DOHH2 (cell line): Measurements from ENCODE around the gene CLDN3.
"Not testable (repeated sequence)": the region's sequence is repeated elsewhere in the genome, so short reads cannot be mapped to it uniquely, and the experiment has no call there.

Experiments used
- H3F3A ChIP-seq: fragments of 200-600 bp; sonication (generic), shearing (Covaris generic); 2 replicates; pipeline ENCODE4 v1.6.0; 2016; ENCODE audit warnings: antibody characterized with exemption, mild to moderate bottlenecking; ENCODE audit not compliant: control insufficient read depth, insufficient read depth
- H3K27ac ChIP-seq: fragments of 200-600 bp; sonication (generic); 2 replicates; pipeline ENCODE4 v1.5.1; 2014; ENCODE audit warnings: low read depth, mild to moderate bottlenecking, low read length, moderate library complexity
- H3K27me3 ChIP-seq: fragments of 200-600 bp; sonication (generic); 2 replicates; pipeline ENCODE4 v1.6.1; 2014; ENCODE audit warnings: mild to moderate bottlenecking, low read length, mixed read lengths; ENCODE audit not compliant: control insufficient read depth
- H3K36me3 ChIP-seq: fragments of 200-600 bp; sonication (generic); 2 replicates; pipeline ENCODE4 v1.6.1; 2014; ENCODE audit warnings: mild to moderate bottlenecking, low read length, moderate library complexity, mixed read lengths; ENCODE audit not compliant: control insufficient read depth
- H3K4me1 ChIP-seq: fragments of 200-600 bp; sonication (generic); 2 replicates; pipeline ENCODE4 v1.6.1; 2014; ENCODE audit warnings: mild to moderate bottlenecking, low read length, mixed read lengths; ENCODE audit not compliant: control insufficient read depth
- H3K4me2 ChIP-seq: fragments of 200-600 bp; sonication (generic); 2 replicates; pipeline ENCODE4 v1.6.0; 2014; ENCODE audit warnings: mild to moderate bottlenecking, low read length, moderate library complexity
- H3K4me3 ChIP-seq: fragments of 200-600 bp; sonication (generic); 2 replicates; pipeline ENCODE4 v1.5.1; 2014; ENCODE audit warnings: mild to moderate bottlenecking, low read length, mixed read lengths
- H3K79me2 ChIP-seq: fragments of 200-600 bp; sonication (generic); 2 replicates; pipeline ENCODE4 v1.6.1; 2014; ENCODE audit warnings: mild to moderate bottlenecking, low read length, mixed read lengths; ENCODE audit not compliant: control insufficient read depth
- H3K9me2 ChIP-seq: fragments of 200-600 bp; sonication (generic); replicated peaks from 2 replicates; pipeline ENCODE4 v1.6.1; 2014; ENCODE audit warnings: mild to moderate bottlenecking, low read length, mixed read lengths; ENCODE audit not compliant: control insufficient read depth
- H3K9me3 ChIP-seq: fragments of 200-600 bp; sonication (generic); 2 replicates; pipeline ENCODE4 v1.6.1; 2014; ENCODE audit warnings: antibody characterized with exemption, low read length, mixed read lengths; ENCODE audit not compliant: control insufficient read depth, insufficient read depth
- H4K20me1 ChIP-seq: fragments of 200-600 bp; sonication (generic); 2 replicates; pipeline ENCODE4 v1.6.0; 2014; ENCODE audit warnings: low read depth, mild to moderate bottlenecking, antibody characterized with exemption, low read length, moderate library complexity; ENCODE audit not compliant: control insufficient read depth, insufficient read depth
- EZH2phosphoT487 ChIP-seq: fragments of 200-600 bp; sonication (generic); IDR thresholded peaks from 2 replicates; pipeline ENCODE4 v1.6.1; 2017; ENCODE audit warnings: borderline replicate concordance, mild to moderate bottlenecking, antibody characterized with exemption, low read length, moderate library complexity, mixed read lengths
- TF ChIP-seq, protein P1 (sequence below): fragments of 200-600 bp; sonication (generic); IDR thresholded peaks from one replicate; pipeline ENCODE4 v1.5.1; 2014; ENCODE audit warnings: antibody characterized with exemption, mild to moderate bottlenecking, low read depth, low read length; ENCODE audit not compliant: poor library complexity, severe bottlenecking

CLDN3 gene

GRCh38 chr7:73726083-73726466, 44.0 kb downstream of the CLDN3 start:
- Histone ChIP-seq H3K4me1 (peaks cover 6% of the 10 kb centered on the region), H3K4me2 (no peak overlapping the region), H4K20me1 (no peaks in the 10 kb centered on the region), H3K27ac (no peak overlapping the region), H3K79me2 (no peaks in the 10 kb centered on the region), H3K27me3 (peaks cover 36% of the 10 kb centered on the region), H3F3A (no peaks in the 10 kb centered on the region), H3K36me3 (no peaks in the 10 kb centered on the region), H3K4me3 (no peak overlapping the region), H3K9me2 (no peaks in the 10 kb centered on the region), H3K9me3 (no peaks in the 10 kb centered on the region)
- no peak for TF ChIP-seq EZH2phosphoT487
- TF ChIP-seq, protein P1, sequence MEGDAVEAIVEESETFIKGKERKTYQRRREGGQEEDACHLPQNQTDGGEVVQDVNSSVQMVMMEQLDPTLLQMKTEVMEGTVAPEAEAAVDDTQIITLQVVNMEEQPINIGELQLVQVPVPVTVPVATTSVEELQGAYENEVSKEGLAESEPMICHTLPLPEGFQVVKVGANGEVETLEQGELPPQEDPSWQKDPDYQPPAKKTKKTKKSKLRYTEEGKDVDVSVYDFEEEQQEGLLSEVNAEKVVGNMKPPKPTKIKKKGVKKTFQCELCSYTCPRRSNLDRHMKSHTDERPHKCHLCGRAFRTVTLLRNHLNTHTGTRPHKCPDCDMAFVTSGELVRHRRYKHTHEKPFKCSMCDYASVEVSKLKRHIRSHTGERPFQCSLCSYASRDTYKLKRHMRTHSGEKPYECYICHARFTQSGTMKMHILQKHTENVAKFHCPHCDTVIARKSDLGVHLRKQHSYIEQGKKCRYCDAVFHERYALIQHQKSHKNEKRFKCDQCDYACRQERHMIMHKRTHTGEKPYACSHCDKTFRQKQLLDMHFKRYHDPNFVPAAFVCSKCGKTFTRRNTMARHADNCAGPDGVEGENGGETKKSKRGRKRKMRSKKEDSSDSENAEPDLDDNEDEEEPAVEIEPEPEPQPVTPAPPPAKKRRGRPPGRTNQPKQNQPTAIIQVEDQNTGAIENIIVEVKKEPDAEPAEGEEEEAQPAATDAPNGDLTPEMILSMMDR = peak; percentile 54

DNA sequence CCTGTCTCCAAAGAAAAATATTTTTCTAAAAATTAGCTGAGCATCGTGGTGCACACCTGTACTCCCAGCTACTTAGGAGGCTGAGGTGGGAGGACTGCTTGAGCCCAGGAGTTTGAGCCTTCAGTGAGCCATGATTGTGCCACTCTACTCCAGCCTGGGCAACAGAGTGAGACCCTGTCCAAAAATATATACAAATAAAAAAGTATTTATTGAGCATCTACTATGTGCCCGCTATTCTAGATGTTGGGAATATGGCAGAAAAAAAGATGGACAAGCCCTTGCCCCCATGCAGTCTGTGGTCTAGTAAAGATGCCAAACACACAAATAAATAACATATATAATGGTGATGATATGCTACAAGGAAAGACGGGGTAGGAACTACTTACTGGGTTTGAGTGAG, 46.3 kb downstream of the CLDN3 start:
- no peak for TF ChIP-seq EZH2phosphoT487
- TF ChIP-seq, protein P1 = no peak
- Histone ChIP-seq H3K4me3 (no peak overlapping the region), H3K9me3 (no peaks in the 10 kb centered on the region), H3K27me3 (peaks cover 45% of the 10 kb centered on the region), H3K4me1 (peaks cover 16% of the 10 kb centered on the region), H3K36me3 (no peaks in the 10 kb centered on the region), H3K9me2 (no peaks in the 10 kb centered on the region), H3K27ac (no peak overlapping the region), H4K20me1 (peaks cover under 1% of the 10 kb centered on the region; the same call in 1 of the 2 replicates), H3F3A (no peaks in the 10 kb centered on the region), H3K4me2 (no peak overlapping the region), H3K79me2 (peaks cover 2% of the 10 kb centered on the region)

DNA sequence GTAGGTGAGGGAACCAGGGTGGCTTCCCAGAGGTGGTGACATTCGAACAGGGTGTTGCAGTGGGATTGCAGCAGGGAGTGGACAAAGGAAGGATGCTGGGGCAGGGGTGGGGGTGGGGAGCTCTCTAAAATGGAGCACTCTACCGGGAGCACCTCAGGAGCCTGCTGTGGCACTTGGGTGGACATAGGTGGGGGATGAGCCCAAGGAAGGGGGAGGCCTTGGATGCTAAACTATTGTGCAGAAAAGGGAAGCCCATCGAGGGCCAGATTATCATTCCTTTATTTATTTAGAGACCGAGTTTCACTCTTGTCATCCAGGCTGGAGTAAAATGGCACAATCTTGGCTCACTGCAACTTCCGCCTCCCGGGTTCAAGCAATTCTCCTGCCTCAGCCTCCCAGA, 47.3 kb downstream of the CLDN3 start:
- Histone ChIP-seq H3K79me2 (peaks cover 11% of the 10 kb centered on the region), H3F3A (no peaks in the 10 kb centered on the region), H3K9me2 (no peaks in the 10 kb centered on the region), H3K27me3 (peaks cover 45% of the 10 kb centered on the region), H3K4me3 (no peak overlapping the region), H3K9me3 (no peaks in the 10 kb centered on the region), H3K4me1 (peaks cover 23% of the 10 kb centered on the region), H4K20me1 (peaks cover 11% of the 10 kb centered on the region; the same call in 1 of the 2 replicates), H3K4me2 (no peak overlapping the region), H3K36me3 (no peaks in the 10 kb centered on the region), H3K27ac (no peak overlapping the region)
- TF ChIP-seq EZH2phosphoT487 = no peak
- TF ChIP-seq, protein P1 = no peak

GRCh38 chr7:73722182-73722581, 47.9 kb downstream of the CLDN3 start:
- H3K9me2 ChIP-seq, H3K27ac ChIP-seq, H3K9me3 ChIP-seq, H3K4me3 ChIP-seq, H3F3A ChIP-seq, H3K36me3 ChIP-seq, H3K4me2 ChIP-seq: not testable (repeated sequence)
- Histone ChIP-seq H4K20me1 (peaks cover 15% of the 10 kb centered on the region; the same call in 1 of the 2 replicates), H3K27me3 (peaks cover 48% of the 10 kb centered on the region), H3K4me1 (peaks cover 23% of the 10 kb centered on the region), H3K79me2 (peaks cover 13% of the 10 kb centered on the region)
